GM23248 (cell line): Measurements from ENCODE around the gene RIBC2.

ENCODE experiments used
- EZH2 ChIP-seq: fragments of 200-600 bp; sonication (generic); IDR thresholded peaks from 2 replicates; pipeline ENCODE4 v1.6.1; 2018; ENCODE audit warnings: antibody characterized with exemption, mild to moderate bottlenecking; ENCODE audit not compliant: insufficient read depth, poor library complexity, severe bottlenecking
- EZH2phosphoT487 ChIP-seq: fragments of 200-600 bp; sonication (generic); IDR thresholded peaks from 2 replicates; pipeline ENCODE4 v1.6.1; 2018; ENCODE audit warnings: antibody characterized with exemption, moderate library complexity, mild to moderate bottlenecking, low read depth; ENCODE audit not compliant: insufficient read depth

DNA sequence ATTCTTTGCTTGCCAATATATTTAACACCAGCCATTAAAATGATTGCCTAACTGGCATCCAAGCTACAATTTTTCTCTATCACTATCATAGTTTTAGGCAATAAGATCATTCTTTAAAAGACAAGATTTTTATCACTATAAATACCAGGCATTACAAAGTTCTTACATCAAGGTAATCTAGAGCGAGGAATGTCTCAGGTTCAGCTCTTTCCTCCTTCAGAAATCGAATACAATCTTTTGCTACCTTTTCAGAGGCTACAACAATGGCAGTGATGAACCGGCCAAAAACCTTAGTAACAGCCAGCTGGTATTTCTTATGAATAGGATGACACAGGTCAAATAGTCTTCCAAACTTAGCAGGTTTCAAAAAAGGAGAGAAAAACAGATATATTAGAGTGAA lies 23.9 kb upstream of the RIBC2 start:
- no peak for TF ChIP-seq EZH2
- TF ChIP-seq EZH2phosphoT487 = no peak
